Subcutaneous abdominal adipose tissue (tissue), 5 donors: ENCODE data around the gene SCN2B.
A peak's percentile ranks its signal among the peaks of the same experiment; 100 is the strongest.

Experiments
- H3K27ac ChIP-seq: one replicate; pipeline ENCODE4 v1.7.0; 2013; ENCODE audit warnings: low read depth, mild to moderate bottlenecking, inconsistent platforms, low read length, moderate library complexity
- H3K27me3 ChIP-seq, 5 donors: one replicate each; pipeline ENCODE4 v1.7.0; 2013; ENCODE audit warnings: low read length in 5 of 5, inconsistent platforms in 1 of 5; ENCODE audit not compliant: control insufficient read depth in 5 of 5, insufficient read depth in 4 of 5
- H3K36me3 ChIP-seq, 5 donors: one replicate each; pipeline ENCODE4 v1.7.0; 2013; ENCODE audit warnings: low read length in 5 of 5; ENCODE audit not compliant: control insufficient read depth in 5 of 5, insufficient read depth in 5 of 5
- H3K4me1 ChIP-seq, 5 donors: one replicate each; pipeline ENCODE4 v1.7.0; 2013; ENCODE audit warnings: low read length in 5 of 5, mild to moderate bottlenecking in 3 of 5, moderate library complexity in 1 of 5; ENCODE audit not compliant: control insufficient read depth in 5 of 5, insufficient read depth in 5 of 5
- H3K4me3 ChIP-seq, 5 donors: one replicate each; pipeline ENCODE4 v1.7.0; 2013; ENCODE audit warnings: low read length in 5 of 5, low read depth in 1 of 5
- H3K9ac ChIP-seq, 5 donors: one replicate each; pipeline ENCODE4 v1.7.0; 2013; ENCODE audit warnings: low read length in 5 of 5, mild to moderate bottlenecking in 4 of 5, moderate library complexity in 3 of 5
- H3K9me3 ChIP-seq, 5 donors: one replicate each; pipeline ENCODE4 v1.7.0; 2013; ENCODE audit warnings: low read length in 5 of 5; ENCODE audit not compliant: control insufficient read depth in 5 of 5
- donor health status: healthy.
- donor health status: healthy.
- donor health status: healthy.
- donor health status: healthy.
- donor health status: healthy.

The SCN2B gene

DNA sequence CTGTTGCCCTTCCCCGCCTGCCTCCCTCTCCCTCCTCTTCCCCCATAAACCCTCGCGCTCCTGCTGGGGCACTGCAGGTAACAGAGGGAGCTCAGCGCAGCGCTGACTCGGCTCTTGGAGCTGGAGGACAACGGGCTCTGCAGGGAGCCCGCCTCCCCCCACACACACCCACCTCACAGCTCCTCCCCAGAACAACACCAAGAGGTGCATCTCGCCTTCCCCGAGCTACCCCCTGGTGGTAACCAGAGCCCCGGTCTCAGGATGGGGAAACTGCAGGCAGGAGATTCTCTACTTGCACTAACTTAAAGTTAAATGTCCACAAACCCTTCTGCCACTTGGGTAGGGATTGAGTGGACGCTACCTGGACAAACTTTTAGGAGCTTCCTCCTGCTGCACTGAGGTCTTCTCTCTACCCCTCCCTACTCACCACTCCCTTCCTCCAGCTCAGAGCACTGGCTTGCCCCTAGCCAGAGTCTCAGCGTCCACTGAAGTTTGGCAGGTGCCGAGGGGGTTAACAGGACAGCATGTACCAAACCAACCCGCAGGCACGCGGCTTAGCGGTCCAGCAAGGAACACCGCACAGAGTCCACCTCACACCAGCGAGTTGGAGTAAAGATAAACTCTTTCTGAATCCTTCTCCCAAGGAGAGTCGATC, 19.8 kb downstream of the SCN2B start:
- Histone ChIP-seq H3K36me3 (no peaks in the 10 kb centered on the region), H3K27me3 (peaks cover 39 to 68% (median 54%) of the 10 kb centered on the region in 5 donors), H3K9me3 (no peaks in the 10 kb centered on the region), H3K4me3 (no peak overlapping the region), H3K27ac (no peak overlapping the region), H3K4me1 (peaks cover 0 to 12% (median 11%) of the 10 kb centered on the region in 5 donors), H3K9ac (no peak overlapping the region)

- Histone ChIP-seq H3K36me3 (no peaks in the 10 kb centered on the region), H3K4me3 (no peak overlapping the region), H3K9ac (no peak overlapping the region), H3K27me3 (peaks cover 40 to 75% (median 60%) of the 10 kb centered on the region in 5 donors), H3K4me1 (peaks cover 0 to 12% (median 12%) of the 10 kb centered on the region in 5 donors), H3K27ac (no peak overlapping the region), H3K9me3 (no peaks in the 10 kb centered on the region)
These were observed 20.5 kb downstream of the SCN2B start for GRCh38 chr11:118155776-118156530.

GRCh38 chr11:118154641-118155040, 21.8 kb downstream of the SCN2B start:
- Histone ChIP-seq H3K4me1 (peaks cover 0 to 13% (median 12%) of the 10 kb centered on the region in 5 donors), H3K36me3 (no peaks in the 10 kb centered on the region), H3K4me3 (no peak overlapping the region), H3K27me3 (peaks cover 40 to 77% (median 64%) of the 10 kb centered on the region in 5 donors), H3K9ac (no peak overlapping the region), H3K27ac (no peak overlapping the region), H3K9me3 (no peaks in the 10 kb centered on the region)

GRCh38 chr11:118153976-118154375, 22.5 kb downstream of the SCN2B start:
- Histone ChIP-seq H3K4me1 (peaks cover 0 to 16% (median 14%) of the 10 kb centered on the region in 5 donors), H3K4me3 (no peak overlapping the region), H3K9me3 (no peaks in the 10 kb centered on the region), H3K27ac (no peak overlapping the region), H3K9ac (no peak overlapping the region), H3K36me3 (no peaks in the 10 kb centered on the region), H3K27me3 (peaks cover 40 to 80% (median 66%) of the 10 kb centered on the region in 5 donors)

DNA sequence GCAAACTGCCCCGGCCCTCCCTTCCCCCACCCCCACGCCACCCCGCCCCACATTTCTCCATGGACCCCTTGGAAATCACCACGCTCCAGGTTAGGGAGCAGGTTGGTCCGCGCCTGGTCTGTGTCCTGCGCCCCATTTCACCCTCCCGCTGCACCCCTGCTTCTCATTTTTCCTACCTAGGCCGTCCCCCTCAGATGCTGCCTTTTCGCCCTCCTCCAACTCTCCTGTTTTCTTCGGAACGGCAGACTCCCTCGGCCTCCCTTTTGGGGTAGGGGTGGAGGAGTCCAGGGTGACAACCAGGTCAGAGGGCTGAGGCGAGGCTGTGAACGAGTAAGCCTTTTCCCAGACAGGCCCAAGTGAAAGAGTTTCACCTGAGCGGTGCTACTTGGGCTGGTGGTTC, 22.9 kb downstream of the SCN2B start:
- Histone ChIP-seq H3K4me1 (peaks cover 0 to 19% (median 14%) of the 10 kb centered on the region in 5 donors), H3K27me3 (peaks cover 40 to 79% (median 63%) of the 10 kb centered on the region in 5 donors)

DNA sequence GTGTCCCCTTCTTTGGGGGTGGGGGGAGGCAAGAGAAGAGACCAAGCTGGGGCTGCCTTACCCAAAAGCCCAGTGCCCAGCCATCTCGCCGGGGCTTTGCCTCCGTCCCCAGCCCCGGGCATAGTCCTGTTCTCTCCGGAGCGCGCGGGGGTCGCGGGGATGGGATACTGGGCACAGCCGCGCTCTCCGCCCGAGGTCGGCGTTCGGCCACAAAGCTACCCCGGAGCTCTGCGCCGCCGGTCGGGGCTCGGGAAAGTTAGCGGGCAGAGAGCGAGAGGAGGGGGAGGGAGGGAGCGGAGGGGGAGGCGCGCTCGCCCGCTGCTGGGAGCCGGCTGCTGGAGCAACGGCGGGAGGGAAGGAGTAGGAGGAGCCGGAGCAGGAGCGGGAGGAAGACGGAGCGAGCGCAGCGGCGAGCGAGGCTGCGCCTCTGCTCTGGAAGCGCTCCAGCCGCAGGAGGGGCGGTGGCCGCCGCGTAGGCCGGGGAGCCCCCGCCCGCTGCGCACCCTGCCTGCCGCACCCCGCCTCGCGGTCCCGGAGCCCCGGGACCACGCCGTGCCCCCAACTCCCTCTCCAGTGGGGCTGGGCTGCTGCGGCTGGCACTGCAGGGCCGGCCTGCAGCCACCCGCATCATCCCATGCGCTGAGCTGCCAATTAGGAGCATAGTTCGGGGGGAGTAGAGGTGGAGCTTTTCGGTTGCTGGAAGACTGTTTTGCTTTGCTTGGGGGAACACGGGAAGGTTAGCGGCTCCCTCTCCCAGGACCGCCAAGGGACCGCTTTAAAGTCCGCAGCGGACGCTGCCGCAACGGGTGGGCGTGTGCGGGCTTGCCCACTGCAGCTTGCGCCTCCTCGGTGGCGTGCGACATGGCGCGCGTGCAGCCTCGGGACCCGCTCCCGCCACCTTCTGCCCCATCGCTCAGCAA, 23.6 kb downstream of the SCN2B start, which contains the start of gene SCN4B:
Gene SCN4B, minus strand, starts transcription at position 272 of the 920 bp plus-strand sequence. Its CDS starts 150 bp downstream, at position 122.
- peaks cover 40 to 72% (median 63%) of the 10 kb centered on the region in 5 donors for H3K27me3 ChIP-seq
- peak within 1 kb of the TSS in 2 of 5 donors; percentile 13 to 38 for H3K9ac ChIP-seq
- H3K36me3 ChIP-seq = no peaks in the 10 kb centered on the region
- no peak within 1 kb of the TSS for H3K27ac ChIP-seq
- peaks cover 0 to 21% (median 14%) of the 10 kb centered on the region in 5 donors for H3K4me1 ChIP-seq
- H3K4me3 ChIP-seq = peak within 1 kb of the TSS; percentile 4 to 68 (median 60)
- H3K9me3 ChIP-seq = no peaks in the 10 kb centered on the region

More for the DNA sequence above, 22.9 kb downstream of the SCN2B start:
- no peaks in the 10 kb centered on the region for H3K9me3 ChIP-seq
- peak overlapping the region in 1 of 5 donors; percentile 65 for H3K4me3 ChIP-seq
- H3K27ac ChIP-seq = no peak overlapping the region
- no peaks in the 10 kb centered on the region for H3K36me3 ChIP-seq
- no peak overlapping the region for H3K9ac ChIP-seq

GRCh38 chr11:118152020-118152551, 24.4 kb downstream of the SCN2B start:
- Histone ChIP-seq H3K36me3 (no peaks in the 10 kb centered on the region), H3K4me3 (peak overlapping the region; percentile 4 to 68 (median 60)), H3K4me1 (peaks cover 0 to 25% (median 14%) of the 10 kb centered on the region in 5 donors), H3K9ac (peak overlapping the region in 2 of 5 donors; percentile 13 to 38), H3K27me3 (peaks cover 36 to 65% (median 56%) of the 10 kb centered on the region in 5 donors), H3K27ac (no peak overlapping the region), H3K9me3 (no peaks in the 10 kb centered on the region)

GRCh38 chr11:118151431-118151830, 25.0 kb downstream of the SCN2B start:
- Histone ChIP-seq H3K4me1 (peaks cover 0 to 25% (median 14%) of the 10 kb centered on the region in 5 donors), H3K9me3 (no peaks in the 10 kb centered on the region), H3K36me3 (no peaks in the 10 kb centered on the region), H3K9ac (no peak overlapping the region), H3K4me3 (peak overlapping the region in 2 of 5 donors; percentile 4 to 60), H3K27ac (no peak overlapping the region), H3K27me3 (peaks cover 30 to 60% (median 49%) of the 10 kb centered on the region in 5 donors)

- H3K9me3 ChIP-seq = no peaks in the 10 kb centered on the region
- no peak overlapping the region for H3K9ac ChIP-seq
- H3K27me3 ChIP-seq = peaks cover 19 to 51% (median 39%) of the 10 kb centered on the region in 5 donors
- H3K4me1 ChIP-seq = peaks cover 0 to 38% (median 25%) of the 10 kb centered on the region in 5 donors
- H3K27ac ChIP-seq = no peak overlapping the region
- H3K4me3 ChIP-seq = peak overlapping the region in 1 of 5 donors; percentile 2
- H3K36me3 ChIP-seq = no peaks in the 10 kb centered on the region
These were observed 26.9 kb downstream of the SCN2B start for GRCh38 chr11:118149493-118149892.
